Stomach smooth muscle (tissue), 2 donors: ENCODE data around the gene C5orf58.
"Not testable (repeated sequence)": the region's sequence is repeated elsewhere in the genome, so short reads cannot be mapped to it uniquely, and the experiment has no call there.

Experiments
- H3K27ac ChIP-seq: one replicate; pipeline ENCODE4 v1.7.0; 2013; ENCODE audit warnings: mild to moderate bottlenecking, low read length, inconsistent platforms
- H3K27me3 ChIP-seq, 2 donors: one replicate each; pipeline ENCODE4 v1.7.0; 2013; ENCODE audit warnings: low read length in 2 of 2; ENCODE audit not compliant: insufficient read depth in 2 of 2, control insufficient read depth in 1 of 2
- H3K36me3 ChIP-seq, 2 donors: one replicate each; pipeline ENCODE4 v1.7.0; 2013; ENCODE audit warnings: low read length in 2 of 2; ENCODE audit not compliant: control insufficient read depth in 2 of 2, insufficient read depth in 2 of 2
- H3K4me1 ChIP-seq: one replicate; pipeline ENCODE4 v1.7.0; 2013; ENCODE audit warnings: low read length; ENCODE audit not compliant: control insufficient read depth, insufficient read depth
- H3K4me3 ChIP-seq, 2 donors: one replicate each; pipeline ENCODE4 v1.7.0; 2013; ENCODE audit warnings: low read length in 2 of 2
- H3K9ac ChIP-seq, 2 donors: one replicate each; pipeline ENCODE4 v1.7.0; 2013; ENCODE audit warnings: low read length in 2 of 2, mild to moderate bottlenecking in 1 of 2
- H3K9me3 ChIP-seq, 2 donors: one replicate each; pipeline ENCODE4 v1.7.0; 2013; ENCODE audit warnings: low read length in 2 of 2; ENCODE audit not compliant: control insufficient read depth in 2 of 2
- donor health status: healthy.
- donor health status: Pancreatic carcinoma.

The C5orf58 gene

DNA sequence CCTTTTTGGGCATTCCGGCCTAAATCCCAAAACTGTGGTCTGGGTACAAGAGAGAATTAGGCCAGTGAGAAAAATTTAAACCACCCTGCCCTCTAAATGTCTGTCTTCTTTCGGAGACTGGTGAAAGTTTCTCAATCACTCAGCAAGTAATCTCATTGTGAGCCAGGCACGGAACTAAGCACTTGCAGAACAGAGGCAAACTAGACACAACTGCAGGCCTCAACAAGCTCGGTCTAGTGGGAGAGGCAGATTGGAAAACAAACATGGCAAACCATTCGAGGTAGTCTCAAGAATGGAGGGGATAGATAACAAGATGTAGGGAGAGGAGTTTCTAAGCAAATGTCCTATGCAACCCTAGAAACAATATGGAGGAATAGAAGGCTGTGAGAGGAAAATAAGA is 8.9 kb upstream of the C5orf58 start:
- Histone ChIP-seq H3K27me3 (no peaks in the 10 kb centered on the region), H3K27ac (no peak overlapping the region)

DNA sequence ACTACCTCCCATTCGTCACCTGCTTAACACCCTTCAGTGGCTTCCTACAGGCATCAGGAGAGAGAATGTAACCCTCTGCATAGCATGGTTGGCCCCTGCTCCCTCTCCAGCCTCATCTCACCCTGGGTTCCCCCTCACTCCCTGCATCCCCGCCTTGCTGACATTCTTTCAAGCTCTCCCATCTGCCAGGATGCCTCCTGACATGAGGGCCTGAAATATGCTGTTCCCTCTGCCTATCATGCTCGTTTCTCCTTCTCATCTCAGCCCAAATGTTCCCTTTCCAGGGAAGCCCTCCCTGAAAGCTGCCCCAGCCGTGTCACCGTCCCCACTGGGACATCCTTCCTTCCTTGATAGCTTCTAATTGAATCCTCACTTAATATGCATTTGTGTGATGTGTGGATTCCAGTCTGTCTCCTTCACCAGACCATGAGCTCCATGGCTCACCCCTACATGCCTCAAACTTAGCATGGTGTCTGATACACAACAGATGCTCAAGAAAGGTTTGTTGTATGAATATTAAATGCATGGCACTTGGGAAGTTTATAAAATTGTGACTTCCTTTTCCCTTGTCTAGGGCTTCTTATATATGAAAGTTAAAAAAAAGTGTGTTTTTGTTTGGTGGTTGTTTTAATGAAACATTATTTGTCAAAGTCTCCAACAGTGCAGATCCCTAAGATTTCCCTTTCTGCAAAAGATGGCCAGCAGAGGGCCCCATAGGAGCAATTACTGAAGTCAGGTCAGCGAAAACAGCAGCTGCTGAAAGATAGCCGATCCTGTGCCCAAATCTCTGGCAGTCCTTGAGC is 7.3 kb upstream of the C5orf58 start:
- H3K4me3 ChIP-seq = no peak overlapping the region
- H3K27ac ChIP-seq = no peak overlapping the region
- no peaks in the 10 kb centered on the region for H3K36me3 ChIP-seq
- H3K9ac ChIP-seq = no peak overlapping the region
- H3K4me1 ChIP-seq = peaks cover 5% of the 10 kb centered on the region
- no peaks in the 10 kb centered on the region for H3K9me3 ChIP-seq
- H3K27me3 ChIP-seq = no peaks in the 10 kb centered on the region

More for the DNA sequence above, 8.9 kb upstream of the C5orf58 start:
- H3K9me3 ChIP-seq = no peaks in the 10 kb centered on the region
- H3K9ac ChIP-seq = no peak overlapping the region
- H3K4me1 ChIP-seq = peaks cover 5% of the 10 kb centered on the region
- H3K4me3 ChIP-seq = no peak overlapping the region
- H3K36me3 ChIP-seq = no peaks in the 10 kb centered on the region

GRCh38 chr5:170226129-170226615 is 6.6 kb upstream of the C5orf58 start:
- H3K27me3 ChIP-seq = no peaks in the 10 kb centered on the region
- H3K9me3 ChIP-seq = no peaks in the 10 kb centered on the region
- H3K27ac ChIP-seq = no peak overlapping the region
- no peak overlapping the region for H3K4me3 ChIP-seq
- no peak overlapping the region for H3K9ac ChIP-seq
- H3K4me1 ChIP-seq = peaks cover 5% of the 10 kb centered on the region
- no peaks in the 10 kb centered on the region for H3K36me3 ChIP-seq

DNA sequence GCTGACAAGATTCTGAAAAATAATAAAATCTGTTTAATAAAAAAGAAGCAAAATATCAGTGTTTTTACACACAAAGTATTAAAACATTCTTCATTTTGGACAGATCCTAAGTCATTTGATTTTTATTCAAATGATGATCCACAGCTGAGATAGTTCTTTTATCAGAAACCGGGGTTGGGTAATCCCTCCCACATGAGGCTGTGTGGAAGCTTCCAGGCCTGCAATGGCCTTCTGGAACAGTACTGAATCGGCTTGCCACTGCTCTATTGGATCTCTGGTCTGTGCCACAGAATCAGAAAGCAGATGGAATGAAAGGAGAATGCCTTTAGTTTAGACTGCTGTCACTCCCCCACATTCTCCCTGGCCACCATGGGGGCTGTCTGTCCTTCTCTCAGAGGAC is 6.1 kb upstream of the C5orf58 start:
- Histone ChIP-seq H3K27ac (no peak overlapping the region), H3K9ac (no peak overlapping the region), H3K4me3 (no peak overlapping the region), H3K9me3 (no peaks in the 10 kb centered on the region), H3K4me1 (peaks cover 5% of the 10 kb centered on the region), H3K36me3 (no peaks in the 10 kb centered on the region), H3K27me3 (no peaks in the 10 kb centered on the region)

- Histone ChIP-seq H3K9ac (no peak overlapping the region), H3K27ac (no peak overlapping the region), H3K36me3 (no peaks in the 10 kb centered on the region), H3K4me1 (peaks cover 2% of the 10 kb centered on the region), H3K4me3 (no peak overlapping the region), H3K27me3 (no peaks in the 10 kb centered on the region), H3K9me3 (no peaks in the 10 kb centered on the region)
Measured at GRCh38 chr5:170228762-170229435, 3.9 kb upstream of the C5orf58 start.

DNA sequence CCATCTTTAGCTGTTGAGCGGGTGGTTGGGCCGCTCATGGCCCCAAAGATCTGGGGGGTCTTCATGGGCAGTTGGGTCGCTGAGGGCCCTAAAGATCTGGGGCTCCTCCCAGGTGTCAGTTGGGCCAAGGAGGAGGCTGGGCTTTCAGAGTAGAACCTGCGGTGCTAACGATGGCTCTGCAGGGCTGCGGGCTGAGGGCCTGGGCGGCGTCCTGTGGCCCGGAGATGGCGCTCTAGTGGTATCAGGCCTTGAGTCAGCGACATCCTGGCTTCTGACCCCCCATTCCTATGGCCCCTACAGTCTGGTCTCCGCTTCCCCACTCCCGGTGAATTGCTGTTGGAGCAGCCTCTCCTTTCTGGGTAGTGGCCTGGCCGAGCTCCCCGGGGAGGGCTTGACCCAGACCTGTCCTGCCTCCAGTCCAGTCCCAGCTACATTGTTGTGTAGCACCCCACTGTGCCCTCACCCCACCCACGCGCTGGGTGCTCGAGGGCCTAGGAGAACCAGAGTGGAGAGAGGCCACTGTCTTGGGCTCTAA is 640 bp downstream of the C5orf58 start:
- Histone ChIP-seq H3K27ac (no peak overlapping the region), H3K27me3 (no peaks in the 10 kb centered on the region), H3K36me3 (no peaks in the 10 kb centered on the region), H3K4me3 (no peak overlapping the region), H3K4me1 (no peaks in the 10 kb centered on the region), H3K9ac (no peak overlapping the region), H3K9me3 (no peaks in the 10 kb centered on the region)

GRCh38 chr5:170235876-170236864 is 3.4 kb downstream of the C5orf58 start:
- Histone ChIP-seq H3K4me1 (no peaks in the 10 kb centered on the region), H3K4me3 (no peak overlapping the region), H3K9me3 (no peaks in the 10 kb centered on the region), H3K36me3 (no peaks in the 10 kb centered on the region), H3K9ac (no peak overlapping the region), H3K27me3 (no peaks in the 10 kb centered on the region), H3K27ac (no peak overlapping the region)

DNA sequence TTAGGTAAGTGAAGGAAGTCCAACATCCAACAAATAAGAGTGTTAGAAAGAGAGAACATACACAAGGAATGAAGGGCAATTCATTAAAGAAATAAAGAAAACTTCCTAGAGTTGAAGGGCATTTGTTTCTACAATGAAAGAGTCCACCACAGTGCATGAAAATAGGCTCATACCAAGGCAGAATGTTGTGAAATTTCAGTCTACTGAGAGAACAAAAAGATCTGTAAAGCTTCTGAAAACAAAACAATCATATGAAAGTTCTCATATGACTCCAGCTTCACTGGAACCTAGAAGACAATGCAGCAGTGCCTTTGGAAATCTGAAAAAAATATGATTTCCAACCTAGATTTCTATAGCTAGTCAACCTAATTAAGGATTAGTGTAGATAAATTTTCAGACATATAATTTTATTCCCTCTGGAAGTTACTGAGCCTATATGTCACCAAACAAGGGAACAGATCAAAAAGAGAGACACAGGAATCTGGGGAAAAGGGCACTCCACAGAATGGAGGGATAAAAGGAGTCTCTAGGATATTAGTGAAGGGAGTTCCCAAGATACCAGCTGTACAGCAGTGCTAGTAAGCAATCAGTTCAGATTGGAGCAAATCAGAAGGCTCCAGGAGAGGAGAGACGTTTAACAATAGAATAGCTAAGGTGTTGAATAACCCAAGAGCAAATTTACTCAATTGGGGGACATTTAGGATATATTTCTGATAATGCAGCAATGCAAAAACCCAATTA is 5.8 kb downstream of the C5orf58 start:
- Histone ChIP-seq H3K9me3 (no peaks in the 10 kb centered on the region), H3K36me3 (no peaks in the 10 kb centered on the region), H3K27me3 (no peaks in the 10 kb centered on the region), H3K27ac (no peak overlapping the region), H3K9ac (no peak overlapping the region), H3K4me3 (no peak overlapping the region), H3K4me1 (no peaks in the 10 kb centered on the region)

GRCh38 chr5:170245436-170245835 is 12.7 kb downstream of the C5orf58 start:
- H3K4me1 ChIP-seq, H3K9ac ChIP-seq, H3K27me3 ChIP-seq, H3K36me3 ChIP-seq, H3K27ac ChIP-seq, H3K4me3 ChIP-seq, H3K9me3 ChIP-seq: not testable (repeated sequence)
